ENCODE data around the gene LYL1. TPM values are rescaled to one million over a fixed set of nuclear protein-coding genes. Genes with fewer than 3 reads are reported as not detected.

Gene LYL1
- total RNA-seq, 4 donors from 2014 or later = 4.5 to 33.4 (median 16.7) TPM

DNA sequence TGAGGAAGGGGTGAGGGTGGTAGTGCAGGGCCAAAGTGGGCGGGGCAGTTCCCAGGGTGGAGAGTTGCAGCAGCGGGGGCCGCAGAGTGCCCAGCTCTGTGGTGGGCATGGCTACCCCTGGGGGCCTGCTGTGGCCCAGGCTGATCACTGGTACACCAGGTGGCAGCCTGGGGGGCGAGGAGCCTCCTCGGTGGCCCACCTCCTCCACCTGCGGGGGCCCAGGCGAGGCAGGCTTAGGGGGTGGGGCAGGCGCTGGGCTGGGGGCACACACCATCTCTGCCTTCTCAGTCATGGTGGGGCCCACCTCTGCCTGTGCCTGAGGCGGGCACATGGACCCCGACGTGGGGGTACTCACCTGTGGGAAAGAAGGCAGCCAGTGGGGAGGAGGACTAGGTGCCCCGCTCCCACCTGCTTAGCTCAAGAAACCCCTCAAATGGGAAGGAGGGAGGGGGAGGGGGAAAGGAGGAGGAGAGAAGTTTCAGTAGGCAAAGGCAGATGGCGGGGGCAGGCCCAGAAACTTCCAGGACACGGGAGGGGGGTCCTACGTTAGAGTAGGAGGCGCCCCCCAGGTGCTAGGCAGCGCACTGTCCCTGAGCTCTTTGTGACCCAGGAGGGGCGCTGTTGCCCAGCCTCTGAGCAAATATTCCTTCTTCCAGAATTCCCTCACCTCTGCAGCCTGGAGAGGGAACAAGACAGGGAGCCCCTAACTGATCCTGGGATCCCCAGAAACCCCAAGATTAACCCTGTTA is 1.6 kb downstream of the LYL1 start:
- in situ Hi-C loops (cut with MboI; ENCODE audit: low pct_ligation_motif_present in 1 of 4, low pct_unique_long_range_greater_than_20kb in 1 of 4, low sequenced_read_pairs in 3 of 4) = loop anchor here in 1 of 4 donors (25.0 kb wide), 1 partner anchor 161 kb away; no protein-coding TSS in a partner anchor
- H3K9me3 ChIP-seq = no peaks in the 10 kb centered on the region
- H3K27ac ChIP-seq = peak overlapping the region; percentile 78 to 93 (median 90)
- no peak for DNase-seq
- intact Hi-C loops (cut with DNase I; ENCODE audit: low total_unique reads) = no loop called here
- WGBS, 2 donors (ENCODE audit: low coverage in 1 of 2) = 61% methylated on average over 16 of the region's 18 CpGs; no CpG with 5 or more reads in 1 of the 2 donors
- no peaks in the 10 kb centered on the region for H3K36me3 ChIP-seq
- TF ChIP-seq POLR2AphosphoS5 (IDR thresholded peaks at IDR 0.05) (no peak), EP300 (IDR thresholded peaks at IDR 0.05; ENCODE audit: low read depth) (no peak), CTCF (IDR thresholded peaks at IDR 0.05) (peak in 4 of 5 experiments; percentile 13 to 32 (median 20)), POLR2A (IDR thresholded peaks at IDR 0.05) (no peak)
- H3K4me3 ChIP-seq = peak overlapping the region in 2 of 4 donors; percentile 36 to 51
- peaks cover 33 to 59% (median 50%) of the 10 kb centered on the region in 4 donors for H3K4me1 ChIP-seq
- no peaks in the 10 kb centered on the region for H3K27me3 ChIP-seq

DNA sequence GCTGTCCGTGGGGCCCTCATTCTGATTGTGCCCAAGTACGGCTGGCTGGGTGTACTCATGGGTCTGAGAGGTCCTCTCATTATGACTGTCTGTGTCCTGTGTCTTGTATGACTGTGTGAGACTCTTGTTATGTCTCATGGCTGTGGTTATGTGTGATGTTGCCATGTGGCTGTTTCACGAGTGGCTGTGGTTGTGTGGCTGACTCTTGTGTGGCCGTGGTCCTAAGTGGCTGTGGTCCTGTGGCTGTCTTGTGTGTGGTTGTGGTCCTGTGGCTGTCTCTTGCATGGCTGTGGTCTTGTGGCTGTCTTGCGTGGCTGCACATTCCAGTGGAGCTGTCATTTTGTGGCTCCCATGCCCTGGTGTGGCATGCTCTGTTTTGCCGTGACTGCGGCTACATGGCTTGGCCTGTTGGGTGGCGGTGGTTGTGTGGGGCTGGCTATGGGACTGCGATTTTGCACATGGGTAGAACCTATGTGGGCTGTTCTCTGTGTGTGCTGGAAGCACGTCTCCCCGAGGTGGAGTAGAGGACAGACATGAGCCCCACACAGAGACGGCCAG is 2.5 kb downstream of the LYL1 start:
- DNase-seq = no peak
- no peaks in the 10 kb centered on the region for H3K27me3 ChIP-seq
- H3K4me1 ChIP-seq = peaks cover 33 to 67% (median 53%) of the 10 kb centered on the region in 4 donors
- H3K9me3 ChIP-seq = no peaks in the 10 kb centered on the region
- H3K36me3 ChIP-seq = no peaks in the 10 kb centered on the region
- TF ChIP-seq EP300 (IDR thresholded peaks at IDR 0.05; ENCODE audit: low read depth) = no peak
- TF ChIP-seq POLR2A (IDR thresholded peaks at IDR 0.05) = no peak
- no peak for TF ChIP-seq CTCF (IDR thresholded peaks at IDR 0.05)
- TF ChIP-seq POLR2AphosphoS5 (IDR thresholded peaks at IDR 0.05) = no peak
- 68% methylated on average over 12 of the region's 12 CpGs; no CpG with 5 or more reads in 1 of the 2 donors for WGBS, 2 donors (ENCODE audit: low coverage in 1 of 2)
- intact Hi-C loops (cut with DNase I; ENCODE audit: low total_unique reads) = no loop called here
- H3K27ac ChIP-seq = peak overlapping the region; percentile 89 to 93 (median 92)
- in situ Hi-C loops (cut with MboI; ENCODE audit: low pct_ligation_motif_present in 1 of 4, low pct_unique_long_range_greater_than_20kb in 1 of 4, low sequenced_read_pairs in 3 of 4) = loop anchor here in 1 of 4 donors (25.0 kb wide), 1 partner anchor 162 kb away; no protein-coding TSS in a partner anchor
- peak overlapping the region in 1 of 4 donors; percentile 41 for H3K4me3 ChIP-seq

DNA sequence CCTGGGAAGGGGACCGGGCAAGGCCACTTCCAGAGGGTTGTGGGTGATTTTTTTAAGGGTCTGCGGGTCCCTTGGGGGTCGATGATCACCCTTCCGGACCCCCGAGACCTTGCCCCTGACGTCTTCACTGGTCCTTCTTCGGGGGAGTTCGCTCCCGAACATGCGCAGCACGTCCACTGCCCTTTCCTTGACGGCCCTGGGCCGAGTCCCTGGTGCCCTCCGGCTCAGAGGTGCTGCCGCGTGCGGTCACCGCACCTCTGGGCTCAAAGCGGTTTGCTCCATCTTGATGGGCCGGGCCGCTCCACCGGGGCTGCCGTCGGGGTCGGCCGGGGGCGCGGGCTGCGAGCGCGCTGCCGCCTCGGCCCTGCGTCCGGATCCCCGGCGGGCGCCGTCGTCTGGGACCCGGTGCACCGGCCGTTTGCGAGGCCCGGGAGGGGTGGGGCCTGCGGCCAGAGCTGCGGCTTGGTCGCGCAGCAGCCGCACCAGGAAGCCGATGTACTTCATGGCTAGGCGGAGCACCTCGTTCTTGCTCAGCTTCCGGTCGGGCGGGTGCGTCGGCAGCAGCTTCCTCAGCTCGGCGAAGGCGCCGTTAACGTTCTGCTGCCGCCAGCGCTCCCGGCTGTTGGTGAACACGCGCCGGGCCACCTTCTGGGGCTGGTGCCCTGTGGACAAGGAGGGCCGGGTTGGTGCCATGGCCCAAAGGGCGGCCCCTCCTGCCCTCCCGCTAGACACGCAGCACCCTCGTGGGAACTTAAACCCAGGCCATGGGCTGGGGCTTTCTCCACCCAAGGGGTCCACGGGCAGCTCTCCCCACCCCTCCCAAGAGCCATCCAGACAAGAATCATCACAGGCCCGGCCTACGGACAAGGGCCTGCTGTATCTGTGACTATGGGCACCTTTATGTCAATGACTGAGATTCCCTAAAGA is 3.3 kb downstream of the LYL1 start:
- H3K4me1 ChIP-seq = peaks cover 34 to 75% (median 59%) of the 10 kb centered on the region in 4 donors
- TF ChIP-seq EP300 (IDR thresholded peaks at IDR 0.05; ENCODE audit: low read depth) = no peak
- peak; percentile 61 for TF ChIP-seq POLR2A (IDR thresholded peaks at IDR 0.05)
- no peak for TF ChIP-seq CTCF (IDR thresholded peaks at IDR 0.05)
- TF ChIP-seq POLR2AphosphoS5 (IDR thresholded peaks at IDR 0.05) = peak; percentile 46 to 87 (median 85)
- no peaks in the 10 kb centered on the region for H3K27me3 ChIP-seq
- DNase-seq = peak; percentile 85
- no peaks in the 10 kb centered on the region for H3K9me3 ChIP-seq
- in situ Hi-C loops (cut with MboI; ENCODE audit: low pct_ligation_motif_present in 1 of 4, low pct_unique_long_range_greater_than_20kb in 1 of 4, low sequenced_read_pairs in 3 of 4) (loop anchor here in 1 of 4 donors (25.0 kb wide), 1 partner anchor 112 kb away; the partner anchor contains the start of gene NFIX), intact Hi-C loops (cut with DNase I; ENCODE audit: low total_unique reads) (loop anchor here (10.0 kb wide), 1 partner anchor 215 kb away; the partner anchor contains the start of genes DNASE2 and KLF1)
- H3K36me3 ChIP-seq = no peaks in the 10 kb centered on the region
- WGBS, 2 donors (ENCODE audit: low coverage in 1 of 2) = 18% methylated on average over 44 of the region's 77 CpGs; no CpG with 5 or more reads in 1 of the 2 donors
- peak overlapping the region; percentile 89 to 93 (median 92) for H3K27ac ChIP-seq
- peak overlapping the region; percentile 15 to 49 (median 38) for H3K4me3 ChIP-seq

Data from transverse colon (tissue), 4 donors.